ELR (cell line): ENCODE data around the gene CENPM.
A peak's percentile ranks its signal among the peaks of the same experiment; 100 is the strongest.

ENCODE experiments used
- DNase-seq: peaks from one replicate; pipeline ENCODE4 v3.0.0-alpha.2; 2015; ENCODE audit warnings: low read depth

The CENPM gene

GRCh38 chr22:41913842-41914534 lies 33.0 kb downstream of the CENPM start:
- DNase-seq: no peak

GRCh38 chr22:41913040-41913719 lies 33.8 kb downstream of the CENPM start:
- no peak for DNase-seq

GRCh38 chr22:41912338-41913039 lies 34.5 kb downstream of the CENPM start:
- DNase-seq: no peak

- DNase-seq: no peak
Measured at GRCh38 chr22:41911001-41911611, 35.8 kb downstream of the CENPM start.

- peak; percentile 42 for DNase-seq
Measured at GRCh38 chr22:41910050-41911000, 36.6 kb downstream of the CENPM start.

- no peak for DNase-seq
Measured at GRCh38 chr22:41909310-41910049, 37.5 kb downstream of the CENPM start.

GRCh38 chr22:41908411-41909309 lies 38.3 kb downstream of the CENPM start:
- DNase-seq: no peak

- DNase-seq: peak; percentile 66
Measured at GRCh38 chr22:41907436-41908401, 39.2 kb downstream of the CENPM start.

GRCh38 chr22:41906822-41907221 lies 40.1 kb downstream of the CENPM start:
- DNase-seq: no peak

GRCh38 chr22:41905411-41906202 lies 41.3 kb downstream of the CENPM start:
- no peak for DNase-seq

- DNase-seq: no peak
Measured at GRCh38 chr22:41904450-41905410, 42.2 kb downstream of the CENPM start.

- DNase-seq: no peak
Measured at GRCh38 chr22:41902932-41903421, 44.0 kb downstream of the CENPM start.

GRCh38 chr22:41902016-41902415 lies 44.9 kb downstream of the CENPM start:
- DNase-seq: no peak

GRCh38 chr22:41900652-41901312 lies 46.2 kb downstream of the CENPM start:
- no peak for DNase-seq

GRCh38 chr22:41899992-41900651 lies 46.8 kb downstream of the CENPM start:
- DNase-seq: no peak
